GM18951 (cell line): ENCODE results near the gene IFNGR1.
A peak's percentile ranks its signal among the peaks of the same experiment; 100 is the strongest.
"Not testable (repeated sequence)": the region's sequence is repeated elsewhere in the genome, so short reads cannot be mapped to it uniquely, and the experiment has no call there.

Source experiments
- POLR2A ChIP-seq: IDR thresholded peaks from 4 replicates; pipeline ENCODE4 v1.6.1; 2011; ENCODE audit warnings: mild to moderate bottlenecking; ENCODE audit not compliant: insufficient read length, insufficient read depth; ENCODE audit errors: extremely low read depth
- in situ Hi-C: fragments of 300-500 bp; cut with MboI; formaldehyde crosslinking; loops from one replicate; pipeline ENCODE4 v1.12.0; 2022; ENCODE audit warnings: low sequenced_read_pairs, mixed read lengths, inconsistent platforms; ENCODE audit not compliant: unreplicated experiment

The IFNGR1 gene

DNA sequence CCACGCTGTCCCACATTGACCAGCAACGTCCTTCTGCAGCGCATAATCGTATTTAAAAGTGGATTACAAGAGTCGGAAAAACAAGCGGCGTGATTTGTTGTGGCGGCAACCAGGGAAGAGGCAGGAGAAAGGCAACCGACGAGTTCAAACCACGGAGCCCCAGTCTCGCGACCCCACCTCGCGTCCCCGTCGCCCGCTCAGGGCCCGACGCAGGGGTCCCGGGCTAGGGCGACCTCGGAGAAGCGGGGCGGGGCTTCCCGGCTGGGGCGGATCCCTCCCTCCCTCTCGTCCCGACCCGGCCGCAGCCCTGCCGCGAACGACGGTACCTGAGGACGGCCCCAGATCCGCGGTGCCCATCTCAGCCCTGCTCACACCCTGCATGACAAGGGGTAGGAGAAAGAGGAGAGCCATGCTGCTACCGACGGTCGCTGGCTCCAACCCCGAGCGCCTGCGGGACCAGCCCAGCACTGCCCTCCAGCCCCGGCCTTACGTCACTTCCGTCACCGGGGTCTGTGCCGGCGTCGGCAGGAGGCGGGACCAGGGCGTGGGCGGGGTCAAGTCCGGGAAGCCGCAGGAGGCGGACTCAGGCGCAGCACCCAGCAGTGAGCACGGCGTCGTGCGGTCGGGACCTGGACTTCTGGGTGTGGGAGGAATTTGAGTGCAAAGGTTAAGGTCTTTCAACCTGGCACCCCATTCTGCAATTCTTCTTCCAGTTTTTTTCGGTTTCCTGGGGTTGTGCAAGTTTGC lies at the start of gene IFNGR1:
Gene IFNGR1, minus strand, starts transcription at position 469 of the 747 bp plus-strand sequence. Its CDS starts 58 bp downstream, at position 411.
- in situ Hi-C loops: no loop called here
- TF ChIP-seq POLR2A: peak; percentile 86

DNA sequence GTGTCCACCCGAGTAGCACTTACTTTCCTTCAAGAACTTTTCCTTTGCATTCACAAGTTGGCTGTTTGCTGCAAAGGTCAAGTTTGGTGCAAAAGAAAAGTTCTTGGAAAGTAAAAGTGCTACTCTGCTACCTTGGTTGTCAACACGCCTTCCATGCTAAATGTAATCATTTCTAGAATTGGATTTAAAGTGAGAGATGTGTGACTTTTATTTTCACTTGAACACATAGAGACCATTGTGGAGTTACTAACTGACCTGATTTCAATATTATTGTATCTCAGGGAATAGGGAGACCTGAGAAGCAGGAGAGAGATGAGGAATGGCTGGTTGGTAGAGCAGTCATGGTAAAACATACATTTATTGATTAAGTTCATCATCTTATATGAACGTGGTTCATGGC lies 49.7 kb upstream of the IFNGR1 start:
- no peak for TF ChIP-seq POLR2A
- in situ Hi-C loops: no loop called here

DNA sequence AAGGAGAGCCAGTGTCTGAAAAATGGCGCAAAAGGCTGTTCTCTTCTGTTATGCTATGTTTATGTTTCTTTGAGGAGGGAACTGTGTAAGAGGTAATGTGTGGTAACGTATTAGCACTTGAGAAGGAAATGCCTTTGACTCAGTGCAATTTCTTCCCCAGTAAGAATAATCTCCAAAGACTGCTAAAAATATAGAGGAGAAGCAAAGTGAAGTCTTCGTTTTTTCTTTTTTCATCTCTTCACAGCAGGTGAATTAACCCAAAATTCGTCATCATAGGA lies 47.1 kb upstream of the IFNGR1 start:
- in situ Hi-C loops: no loop called here
- TF ChIP-seq POLR2A: no peak

DNA sequence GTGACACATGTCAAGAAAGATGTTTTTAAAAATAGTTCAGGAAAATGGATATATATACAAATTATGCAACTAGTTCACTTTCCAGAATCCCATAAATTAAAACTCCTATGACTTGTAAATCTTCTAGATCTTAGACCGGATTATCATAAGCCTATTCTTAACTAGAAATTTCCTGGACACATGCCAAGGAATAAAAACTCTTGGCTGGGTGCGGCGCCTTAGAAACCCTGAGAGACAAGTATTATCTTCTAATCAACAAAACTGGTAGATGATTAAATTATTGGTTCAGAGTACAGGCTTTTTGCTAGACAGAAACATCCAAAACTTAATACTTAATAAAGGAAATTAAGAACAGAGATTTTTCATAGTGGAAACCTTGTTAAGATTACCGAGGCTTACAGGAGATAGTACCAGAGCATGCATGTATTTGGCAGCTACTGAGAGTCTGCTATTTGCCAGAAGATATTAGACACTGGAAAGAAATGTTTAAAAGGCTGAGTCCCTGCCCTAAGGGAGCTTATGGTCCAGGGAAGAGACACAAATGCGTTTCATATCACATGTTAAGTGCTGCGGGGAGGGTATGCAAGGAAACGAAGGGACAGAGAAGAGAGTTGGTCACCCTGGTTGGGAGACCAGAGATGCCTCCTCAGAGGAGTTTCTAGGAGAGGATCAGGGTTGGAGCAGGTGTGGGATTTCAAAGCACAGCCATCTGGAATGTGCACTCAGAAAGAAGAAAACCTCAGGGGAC lies 46.5 kb upstream of the IFNGR1 start:
- in situ Hi-C loops: no loop called here
- TF ChIP-seq POLR2A: no peak

- in situ Hi-C loops: no loop called here
- no peak for TF ChIP-seq POLR2A
These were observed 45.3 kb upstream of the IFNGR1 start for GRCh38 chr6:137264311-137265075.

- in situ Hi-C loops: no loop called here
- TF ChIP-seq POLR2A: no peak
These were observed 42.6 kb upstream of the IFNGR1 start for GRCh38 chr6:137261761-137262160.

DNA sequence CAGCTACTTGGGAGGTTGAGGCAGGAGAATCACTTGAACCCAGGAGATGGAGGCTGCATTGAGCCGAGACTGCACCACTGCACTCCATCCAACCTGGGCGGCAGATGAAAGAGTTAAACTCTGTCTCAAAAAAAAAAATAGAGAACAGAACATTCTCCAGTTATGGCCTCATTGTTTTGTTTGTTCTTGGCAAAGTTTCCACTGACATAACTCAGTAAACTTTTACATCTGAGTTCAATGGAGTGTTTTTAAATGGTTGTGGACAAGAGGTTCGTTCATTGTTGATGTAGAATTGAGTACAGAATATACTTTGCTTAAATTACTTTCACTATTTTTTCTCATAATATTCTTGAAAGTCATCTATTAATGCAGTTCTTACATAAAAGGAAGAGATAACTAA lies 42.2 kb upstream of the IFNGR1 start:
- TF ChIP-seq POLR2A: no peak
- in situ Hi-C loops: no loop called here

DNA sequence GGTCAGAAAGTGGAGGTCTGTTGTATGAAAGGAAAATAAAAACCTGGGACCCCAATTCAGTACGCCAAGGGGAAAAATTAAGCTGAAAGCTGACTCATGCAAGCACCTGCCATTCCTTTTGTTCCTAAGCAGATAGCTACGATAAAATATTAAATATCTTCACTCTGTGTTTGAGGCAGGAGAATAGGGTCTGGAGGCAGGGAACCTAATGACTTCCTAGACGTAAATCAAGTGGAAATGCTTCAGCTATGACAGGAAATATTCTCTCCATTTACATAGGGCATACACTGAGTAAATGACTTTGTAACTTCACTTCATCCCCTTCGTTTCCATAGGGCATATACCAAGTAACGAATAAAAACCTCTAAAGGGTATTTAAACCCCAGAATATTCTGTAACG lies 41.0 kb upstream of the IFNGR1 start:
- no peak for TF ChIP-seq POLR2A
- in situ Hi-C loops: no loop called here

DNA sequence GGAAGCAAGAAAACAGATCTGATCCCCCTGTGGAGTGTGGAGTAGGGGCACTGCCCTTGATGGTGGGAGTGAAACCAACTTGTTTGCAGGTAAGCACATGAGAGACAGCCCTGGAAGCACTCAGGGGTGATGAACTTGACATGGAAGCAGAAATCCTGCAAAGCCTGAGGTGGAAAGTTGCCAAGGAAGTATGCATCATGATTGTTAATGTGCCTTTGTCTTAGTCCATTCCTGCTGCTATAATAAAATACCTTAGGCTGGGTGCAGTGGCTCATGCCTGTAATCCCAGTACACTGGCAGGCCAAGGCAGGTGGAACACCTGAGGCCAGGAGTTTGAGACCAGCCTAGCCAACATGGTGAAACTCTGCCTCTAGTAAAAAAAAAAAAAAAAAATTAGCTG lies 40.2 kb upstream of the IFNGR1 start:
- in situ Hi-C loops: no loop called here
- TF ChIP-seq POLR2A: no peak

DNA sequence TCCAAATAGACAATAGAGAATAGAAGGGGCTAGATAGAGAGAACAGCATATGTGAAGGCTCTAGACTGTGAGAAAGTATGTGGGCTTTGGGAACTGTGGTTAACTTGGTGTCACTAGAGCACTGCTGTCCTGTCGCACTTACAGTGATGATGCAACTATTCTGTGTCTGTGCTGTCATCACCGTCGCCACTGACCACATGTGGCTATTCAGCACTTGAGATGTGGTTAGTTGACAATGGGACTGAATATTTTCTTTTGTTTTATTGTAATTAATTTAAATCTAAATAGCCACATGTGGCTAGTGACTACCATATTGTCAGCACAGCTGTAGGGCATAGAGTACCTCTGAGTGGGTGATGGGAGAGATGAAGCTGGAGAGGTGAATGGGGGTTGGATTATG lies 39.0 kb upstream of the IFNGR1 start:
- in situ Hi-C loops: no loop called here
- TF ChIP-seq POLR2A: no peak

DNA sequence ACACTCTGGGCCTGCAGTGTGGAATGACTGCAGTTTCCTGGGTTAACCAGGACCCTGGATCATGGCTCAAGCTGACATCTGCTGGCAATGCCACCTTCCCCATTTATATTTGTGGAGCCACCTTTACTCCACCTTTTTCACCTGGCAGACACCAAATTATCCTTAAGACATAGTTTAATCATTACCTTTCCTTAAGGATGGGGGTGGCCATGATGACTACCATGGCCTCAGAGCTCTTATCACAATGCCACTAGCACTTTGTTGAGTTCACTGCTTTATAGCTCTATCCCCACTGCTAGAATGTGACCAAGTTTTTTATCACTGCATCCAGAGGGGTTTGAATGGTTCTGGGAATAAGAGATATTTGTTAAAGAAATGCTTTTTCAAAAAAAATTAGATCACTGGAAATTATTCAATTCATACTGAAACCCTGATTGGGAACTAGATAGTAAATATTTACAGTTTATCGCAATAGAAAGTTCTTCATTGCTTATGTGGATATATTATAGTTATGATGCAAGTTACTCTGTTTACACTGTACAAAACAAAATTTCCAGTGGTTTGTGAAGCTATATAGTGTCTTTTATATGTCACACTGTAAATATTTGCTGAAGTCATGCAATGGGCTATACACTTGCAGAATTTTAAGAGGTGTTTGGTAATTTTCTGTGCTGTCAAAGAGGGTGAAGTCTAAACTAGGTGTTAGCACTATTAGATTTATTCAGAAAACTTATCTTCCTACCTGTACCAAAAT lies 37.3 kb upstream of the IFNGR1 start:
- no peak for TF ChIP-seq POLR2A
- in situ Hi-C loops: no loop called here

DNA sequence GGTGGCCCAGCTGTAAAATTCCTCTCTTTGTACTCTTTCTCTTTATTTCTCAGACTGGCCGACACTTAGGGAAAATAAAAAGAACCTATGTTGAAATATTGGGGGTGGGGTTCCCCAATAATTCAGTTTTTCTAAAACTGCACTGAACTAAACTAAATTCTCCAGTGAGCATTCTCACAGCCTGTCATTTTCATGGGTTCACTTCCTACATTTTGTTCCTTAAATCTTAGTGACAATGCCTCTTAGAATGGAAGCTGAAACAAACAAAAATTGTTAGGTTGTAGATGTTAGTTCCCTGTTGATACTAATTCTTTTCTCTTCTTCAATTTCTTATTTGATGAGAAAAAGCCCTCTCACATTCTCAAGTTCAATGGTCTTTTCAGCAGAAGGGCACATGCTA lies 35.8 kb upstream of the IFNGR1 start:
- TF ChIP-seq POLR2A: no peak
- in situ Hi-C loops: no loop called here

GRCh38 chr6:137254430-137254829 lies 35.2 kb upstream of the IFNGR1 start:
- in situ Hi-C loops: not testable (repeated sequence)
